Progenitor cell of endocrine pancreas (in vitro differentiated cells): ENCODE results near the gene TXNRD2. TPM values are rescaled to one million over a fixed set of nuclear protein-coding genes. Genes with fewer than 3 reads are reported as not detected.

Source experiments
- DNase-seq: peaks from one replicate; pipeline ENCODE4 v3.0.0; 2021; ENCODE audit warnings: low spot score; ENCODE audit not compliant: unreplicated experiment
- H3K27ac Mint-ChIP-seq: 2 replicates; pipeline ENCODE4 v1.8.0; 2021; ENCODE audit warnings: mild to moderate bottlenecking, moderate library complexity, mixed read lengths
- H3K27me3 Mint-ChIP-seq: 2 replicates; pipeline ENCODE4 v1.8.0; 2021; ENCODE audit warnings: mixed read lengths
- H3K36me3 Mint-ChIP-seq: 2 replicates; pipeline ENCODE4 v1.8.0; 2022; ENCODE audit warnings: mixed read lengths; ENCODE audit not compliant: insufficient read depth
- H3K4me1 Mint-ChIP-seq: 2 replicates; pipeline ENCODE4 v1.8.0; 2021; ENCODE audit warnings: low read depth, mixed read lengths
- H3K4me3 Mint-ChIP-seq: 2 replicates; pipeline ENCODE4 v1.8.0; 2021; ENCODE audit warnings: low read depth, mild to moderate bottlenecking, moderate library complexity, mixed read lengths
- H3K9me3 Mint-ChIP-seq: 2 replicates; pipeline ENCODE4 v1.8.0; 2021; ENCODE audit warnings: low read depth, mixed read lengths
- CTCF ChIP-seq: fragments of 200-600 bp; sonication (generic); IDR thresholded peaks from one replicate; pipeline ENCODE4 v1.5.0; 2021; ENCODE audit warnings: antibody characterized with exemption, mild to moderate bottlenecking; ENCODE audit not compliant: unreplicated experiment
- total RNA-seq: library from RNA; stranded (reverse); gene quantifications from 2 replicates; pipeline ENCODE4 v1.2.1, GENCODE V29; 2021

Gene TXNRD2
- total RNA-seq, 1 donor from 2014 or later = 14.0 TPM

- H3K4me3 Mint-ChIP-seq = no peak overlapping the region
- no peak for TF ChIP-seq CTCF
These were observed 29.9 kb upstream of the TXNRD2 start for GRCh38 chr22:19971276-19972124.

GRCh38 chr22:19970479-19971275 lies 29.1 kb upstream of the TXNRD2 start:
- Mint-ChIP-seq H3K27ac (no peak overlapping the region), H3K27me3 (no peaks in the 10 kb centered on the region), H3K9me3 (no peaks in the 10 kb centered on the region), H3K4me1 (peaks cover 11% of the 10 kb centered on the region), H3K4me3 (no peak overlapping the region), H3K36me3 (peaks cover 18% of the 10 kb centered on the region)
- DNase-seq = peak; percentile 78
- peak; percentile 96 for TF ChIP-seq CTCF

More at GRCh38 chr22:19971276-19972124, 29.9 kb upstream of the TXNRD2 start:
- Mint-ChIP-seq H3K27ac (no peak overlapping the region), H3K4me1 (peaks cover 9% of the 10 kb centered on the region), H3K27me3 (no peaks in the 10 kb centered on the region), H3K9me3 (no peaks in the 10 kb centered on the region), H3K36me3 (peaks cover 18% of the 10 kb centered on the region)
- no peak for DNase-seq

- Mint-ChIP-seq H3K27me3 (no peaks in the 10 kb centered on the region), H3K4me1 (peaks cover 11% of the 10 kb centered on the region), H3K9me3 (no peaks in the 10 kb centered on the region), H3K4me3 (no peak overlapping the region), H3K36me3 (peaks cover 16% of the 10 kb centered on the region), H3K27ac (no peak overlapping the region)
- no peak for DNase-seq
- TF ChIP-seq CTCF = no peak
These were observed 28.4 kb upstream of the TXNRD2 start for GRCh38 chr22:19970031-19970478.

- Mint-ChIP-seq H3K9me3 (no peaks in the 10 kb centered on the region), H3K27ac (no peak overlapping the region), H3K36me3 (peaks cover 13% of the 10 kb centered on the region), H3K4me1 (peaks cover 8% of the 10 kb centered on the region), H3K4me3 (no peak overlapping the region), H3K27me3 (no peaks in the 10 kb centered on the region)
- no peak for DNase-seq
- TF ChIP-seq CTCF = no peak
These were observed 27.7 kb upstream of the TXNRD2 start for GRCh38 chr22:19969141-19969928.
